NCI-H748 (cell line): ENCODE results near the gene PRKCE.
"Not testable (repeated sequence)": the region's sequence is repeated elsewhere in the genome, so short reads cannot be mapped to it uniquely, and the experiment has no call there.

Experiments used
- DNase-seq: peaks from one replicate; lab custom pipeline; 2025; ENCODE audit not compliant: unreplicated experiment; lab: John Stamatoyannopoulos, UW

Gene PRKCE

DNA sequence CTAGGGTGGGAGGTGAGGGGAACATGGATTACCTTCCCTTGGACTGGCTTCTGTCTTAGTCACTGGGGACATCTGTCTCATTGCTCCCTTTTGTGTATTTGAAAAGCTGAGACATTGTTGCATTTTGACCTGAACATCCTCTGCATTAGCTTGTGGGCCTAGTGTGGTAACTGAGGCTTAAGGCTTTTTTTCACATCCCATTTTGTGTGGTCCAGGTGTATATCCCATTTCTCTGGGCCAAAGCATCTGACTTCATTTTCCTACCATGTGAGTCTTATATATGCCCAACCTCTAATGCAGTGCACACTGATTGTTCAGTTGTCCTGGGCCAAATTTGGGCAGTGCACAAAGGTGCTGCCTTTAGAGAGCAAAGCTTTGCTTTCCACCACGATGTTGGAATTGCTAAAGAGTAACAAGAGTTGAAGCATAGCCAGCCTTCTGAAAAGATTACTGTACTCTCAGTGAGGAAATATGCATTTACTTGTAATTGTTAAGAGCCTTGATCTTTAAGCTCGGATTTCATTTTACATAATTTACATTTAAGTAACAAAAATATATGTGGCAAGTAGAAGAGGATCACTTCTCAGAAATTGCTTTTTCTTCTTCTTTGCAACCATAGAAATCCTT is 13.3 kb downstream of the PRKCE start:
- no peak for DNase-seq

DNA sequence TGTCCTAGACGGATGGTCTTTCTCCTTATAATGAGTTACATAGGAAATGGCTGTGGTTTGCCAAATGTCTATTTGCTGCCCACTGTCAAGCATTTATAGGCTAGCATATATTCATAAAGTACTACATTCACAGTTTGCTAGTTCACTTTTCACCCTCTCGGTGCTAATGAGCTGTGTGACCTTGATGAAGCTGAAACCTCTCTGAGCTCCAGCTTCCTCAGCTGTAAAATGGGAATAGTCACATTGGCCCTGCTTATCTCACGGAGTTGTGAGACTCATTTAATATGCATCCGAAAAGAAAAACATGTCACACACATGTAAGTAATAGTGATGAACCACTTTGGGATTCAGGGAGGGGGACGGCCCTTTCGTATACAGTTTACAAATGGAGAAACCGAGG is 17.0 kb downstream of the PRKCE start:
- no peak for DNase-seq

DNA sequence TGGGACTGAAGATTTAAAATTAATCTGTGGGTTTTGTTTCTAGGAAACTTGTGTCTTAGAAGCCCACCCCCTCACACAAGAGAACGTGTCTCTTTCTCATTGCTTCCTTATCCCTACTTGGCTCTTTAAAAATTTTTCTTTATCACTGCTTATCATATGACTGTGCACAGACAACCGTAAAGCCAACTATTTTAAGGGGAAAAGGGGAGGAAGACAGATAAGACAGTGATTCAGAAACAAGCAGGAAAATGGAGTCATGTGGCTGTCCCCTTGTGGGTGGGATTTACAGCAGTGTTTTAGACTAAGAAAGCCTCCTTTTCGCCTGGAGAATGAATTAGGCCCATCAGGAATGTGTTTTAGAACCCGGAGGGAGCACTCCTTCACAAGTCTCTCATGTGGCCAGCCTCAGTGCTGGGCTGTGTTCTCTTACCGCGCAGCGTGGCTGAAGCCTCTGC is 17.6 kb downstream of the PRKCE start:
- no peak for DNase-seq

DNA sequence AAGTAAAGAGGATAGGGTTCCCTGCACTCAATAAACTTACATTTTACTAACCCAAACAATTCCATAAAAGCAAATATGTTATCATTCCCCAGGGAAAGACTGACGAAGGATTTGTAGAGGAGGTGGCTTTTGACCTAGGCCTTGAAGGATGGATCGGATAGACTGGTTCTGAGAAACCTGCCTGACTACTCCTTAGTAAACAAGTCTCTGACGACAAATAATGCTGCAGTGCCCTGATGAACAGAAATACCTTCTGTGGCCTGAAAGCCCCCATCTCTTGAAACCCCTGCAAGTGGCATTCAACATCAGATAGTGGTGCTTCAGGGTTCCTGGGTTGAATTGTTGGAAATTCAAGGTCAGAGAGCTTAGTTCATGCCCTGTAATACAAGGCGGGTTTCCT is 19.2 kb downstream of the PRKCE start:
- DNase-seq, result no peak

DNA sequence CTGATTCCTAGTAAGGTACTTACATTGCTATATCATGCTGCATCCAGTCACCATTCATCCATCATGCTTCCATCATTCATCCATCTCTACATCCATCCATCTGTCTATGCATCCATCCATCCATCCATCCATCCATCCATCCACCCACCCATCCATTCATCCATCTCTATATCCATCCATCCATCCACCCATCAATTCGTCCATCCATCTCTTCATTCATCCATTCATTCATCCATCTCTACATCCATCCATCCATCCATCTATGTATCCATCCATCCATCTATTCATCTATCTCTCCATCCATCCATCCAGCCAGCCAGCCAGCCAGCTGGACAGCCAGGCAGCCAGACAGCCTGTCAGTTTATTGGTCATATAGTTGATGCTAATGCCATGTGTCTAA is 20.7 kb downstream of the PRKCE start:
- no peak for DNase-seq

DNA sequence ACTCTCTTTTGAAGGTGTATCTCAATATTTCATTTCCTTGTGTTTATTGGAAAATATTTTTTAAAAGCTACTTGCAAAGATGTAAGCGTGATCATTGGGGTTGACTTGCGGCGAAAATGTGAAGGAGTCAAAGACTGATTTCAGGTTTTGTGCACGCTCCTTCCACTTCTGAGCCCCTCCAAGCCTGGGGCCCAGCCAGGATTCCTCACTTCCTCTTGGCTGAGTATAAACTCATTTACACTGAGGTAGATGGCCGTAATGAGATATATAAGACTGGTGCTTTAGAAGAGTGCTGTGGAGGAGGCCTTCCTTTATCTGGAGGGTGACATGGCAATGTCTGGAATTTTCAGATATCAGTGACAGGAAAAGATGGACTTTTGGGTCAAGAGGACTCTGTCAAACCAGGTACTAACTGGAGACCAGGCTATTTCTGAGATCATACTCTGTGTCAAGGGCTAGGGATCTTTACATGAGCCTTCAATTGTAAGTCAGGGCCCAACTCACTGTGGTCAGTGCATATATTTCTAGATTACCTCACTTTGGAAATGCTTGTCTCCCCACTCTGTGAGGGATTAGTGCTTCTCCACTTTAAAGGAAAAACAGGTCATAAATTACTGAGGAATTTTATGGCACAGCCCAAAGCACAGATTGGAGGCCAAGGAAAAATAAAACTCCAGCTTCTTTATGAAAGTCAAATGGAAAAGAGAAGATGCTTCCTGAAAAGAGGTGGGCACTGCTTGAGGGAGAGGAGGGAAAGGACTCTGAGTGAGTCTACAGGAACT is 22.8 kb downstream of the PRKCE start:
- DNase-seq, result no peak

DNA sequence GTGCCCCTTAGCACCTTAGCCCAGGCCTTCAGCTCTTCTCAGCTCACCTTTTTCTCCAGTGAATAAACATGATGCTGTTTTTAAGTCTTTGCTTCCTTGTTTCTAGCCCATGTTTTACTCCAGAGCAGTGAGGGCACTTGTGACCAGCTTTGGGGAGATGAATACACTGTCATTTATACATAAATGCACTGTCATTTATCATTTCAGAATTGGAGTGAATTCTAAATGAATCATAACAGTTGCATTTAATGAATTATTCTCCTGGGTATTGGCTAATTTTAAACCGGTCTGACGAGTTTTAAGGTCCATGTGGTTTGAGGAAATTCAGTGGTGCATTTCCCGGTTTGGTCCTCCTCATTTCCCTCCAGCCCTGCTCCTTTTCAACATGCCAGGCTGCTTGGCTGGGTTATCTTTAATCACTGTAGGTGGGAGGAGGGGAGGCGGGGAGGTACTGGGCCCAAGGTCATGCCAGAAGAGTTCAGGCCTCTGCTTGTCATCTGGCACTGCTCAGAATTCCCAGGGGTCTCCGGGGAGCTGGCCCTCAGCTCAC is 23.9 kb downstream of the PRKCE start:
- DNase-seq, result peak; percentile 79

DNA sequence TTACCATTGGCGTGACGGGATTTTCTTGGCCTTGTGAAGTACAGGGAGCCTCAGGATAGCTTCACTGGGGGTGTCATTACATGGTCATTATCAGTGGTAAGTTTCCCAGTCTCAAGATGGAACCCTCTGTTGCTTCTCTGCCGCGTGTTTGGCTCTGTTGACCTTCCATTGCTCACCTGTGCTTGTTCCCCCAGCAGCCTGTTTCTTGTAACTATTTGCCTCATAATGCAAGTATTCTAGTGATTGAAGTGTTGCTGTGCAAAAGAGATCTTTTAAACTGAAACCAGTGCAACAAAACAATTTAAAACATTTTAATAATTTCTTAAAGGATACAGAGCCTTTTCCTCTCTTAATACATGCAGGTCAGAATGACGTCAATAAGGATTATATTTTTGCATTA is 24.6 kb downstream of the PRKCE start:
- no peak for DNase-seq

DNA sequence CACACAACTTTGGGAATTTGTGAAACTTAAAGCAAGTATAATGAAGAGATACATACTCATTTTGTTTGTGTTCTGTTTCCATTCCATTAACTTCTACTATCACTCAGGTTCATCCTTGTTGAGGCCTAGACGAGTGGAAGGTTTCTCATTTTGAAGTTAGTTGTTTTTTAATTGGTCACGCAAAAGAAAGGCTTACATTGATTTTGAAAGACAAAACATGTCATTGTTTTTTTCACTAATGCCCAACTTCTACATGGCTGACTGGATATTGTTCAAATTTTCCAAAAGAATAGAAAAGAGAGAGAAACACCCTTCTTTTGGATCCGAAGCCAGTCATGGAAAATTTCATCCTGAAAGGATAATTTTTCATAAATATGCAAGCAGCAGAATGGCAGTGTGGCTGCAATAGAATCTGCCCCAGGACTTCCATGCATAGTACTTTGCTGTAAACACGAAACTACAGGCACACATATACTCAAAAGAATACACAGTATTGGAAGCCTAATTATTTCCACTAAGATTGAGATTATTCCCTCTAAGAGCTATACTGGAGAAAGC is 27.4 kb downstream of the PRKCE start:
- no peak for DNase-seq

DNA sequence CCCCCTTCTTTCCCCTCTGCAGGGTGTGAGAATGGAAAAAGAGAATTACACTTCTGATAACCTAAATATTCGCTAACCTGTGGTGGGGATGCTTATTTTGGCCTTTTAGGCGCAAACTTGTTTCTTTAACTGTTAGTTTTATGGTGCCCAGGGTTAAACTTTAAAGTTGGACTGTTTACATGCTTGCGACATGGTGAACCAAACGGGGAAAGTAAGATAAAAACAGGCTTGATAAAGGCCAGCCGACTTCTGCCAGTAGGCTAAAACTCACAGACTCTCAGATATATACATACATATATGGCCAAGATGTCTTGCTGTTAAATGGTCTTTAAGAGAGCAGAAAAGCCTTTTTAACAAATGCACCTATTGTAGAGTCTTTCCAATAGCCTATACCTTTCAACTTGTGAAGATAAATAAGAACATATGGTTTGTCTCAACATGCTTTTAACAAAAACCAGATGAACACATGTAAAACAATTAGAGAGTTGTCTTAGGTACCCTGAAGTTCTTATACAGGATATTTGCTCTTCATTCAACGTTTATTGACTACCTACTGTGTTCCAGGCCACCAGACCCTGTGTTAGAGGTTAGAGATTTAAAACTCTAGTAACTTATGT is 29.0 kb downstream of the PRKCE start:
- DNase-seq, result no peak

DNA sequence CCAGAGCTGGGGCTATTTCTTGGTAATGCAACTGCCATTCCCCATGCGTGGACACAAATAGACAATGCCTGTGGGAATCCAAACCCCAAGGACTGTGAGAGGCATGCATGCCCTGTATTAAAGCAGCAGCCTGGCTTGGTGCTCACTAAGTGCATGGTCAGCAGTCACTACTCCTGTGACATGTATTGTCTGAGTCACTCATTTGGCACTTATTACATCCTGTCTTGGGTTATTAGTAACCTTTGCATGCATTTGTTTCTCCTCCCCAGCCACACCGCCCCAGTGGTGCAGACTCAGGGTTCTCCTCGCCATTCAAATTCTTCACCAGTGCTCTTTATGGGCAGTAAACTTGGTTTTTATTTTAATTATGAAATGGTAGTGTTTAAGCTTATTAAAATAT is 30.2 kb downstream of the PRKCE start:
- DNase-seq, result no peak

DNA sequence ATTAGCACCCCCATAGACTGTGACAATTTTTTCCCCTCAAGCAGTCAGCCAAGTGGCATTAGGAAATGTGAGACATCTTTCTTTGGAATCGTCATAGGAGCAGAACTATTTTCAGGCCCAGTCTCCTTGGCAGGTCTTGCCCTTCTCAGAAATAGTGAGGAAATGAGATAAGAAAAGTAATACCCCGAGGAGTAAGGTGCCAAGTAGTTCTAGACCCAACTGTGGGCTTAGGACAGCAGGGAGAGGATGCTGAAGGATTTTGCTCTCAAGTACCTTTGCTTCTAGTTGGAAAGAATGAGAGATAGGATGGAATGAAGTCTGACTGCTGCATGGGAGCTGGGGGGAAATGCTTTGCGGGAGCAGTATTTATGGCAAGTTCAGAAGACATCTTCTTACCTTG is 31.8 kb downstream of the PRKCE start:
- no peak for DNase-seq

DNA sequence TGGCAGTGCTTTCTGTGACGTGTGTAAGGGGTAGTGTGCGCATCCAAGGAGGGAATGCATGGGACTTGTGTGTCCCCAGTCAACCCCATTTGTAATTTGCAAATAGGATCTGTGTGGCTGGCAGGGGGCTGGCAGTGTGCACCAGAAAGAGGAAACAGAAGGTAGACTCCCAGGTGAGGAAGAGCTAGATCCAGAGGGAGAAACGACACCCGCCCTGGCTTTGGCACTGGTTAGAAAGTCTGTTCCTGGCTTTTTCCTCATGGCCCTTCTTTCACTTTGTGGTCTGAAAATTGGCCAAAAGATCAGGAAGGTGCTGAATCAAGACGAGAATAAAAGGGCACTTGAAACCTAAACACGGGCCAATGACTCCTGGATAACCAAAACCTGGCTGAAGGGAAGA is 33.3 kb downstream of the PRKCE start:
- no peak for DNase-seq

DNA sequence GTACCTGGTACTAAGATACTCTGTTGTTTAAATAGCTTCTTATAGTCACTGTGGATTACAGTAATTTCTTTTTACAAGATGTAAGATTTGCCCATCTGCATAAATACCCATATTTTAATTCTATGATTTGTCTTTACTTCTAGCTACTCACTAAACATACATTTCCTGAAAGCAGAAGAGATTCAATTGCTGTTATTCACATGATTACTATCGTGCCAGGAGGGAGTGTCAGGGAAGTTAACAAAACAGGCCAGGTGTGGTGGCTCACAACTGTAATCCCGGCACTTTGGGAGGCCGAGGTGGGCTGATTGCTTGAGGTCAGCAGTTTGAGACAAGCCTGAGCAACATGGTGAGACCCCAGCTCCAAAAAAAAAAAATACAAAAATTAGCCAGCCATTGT is 33.8 kb downstream of the PRKCE start:
- DNase-seq, result no peak

DNA sequence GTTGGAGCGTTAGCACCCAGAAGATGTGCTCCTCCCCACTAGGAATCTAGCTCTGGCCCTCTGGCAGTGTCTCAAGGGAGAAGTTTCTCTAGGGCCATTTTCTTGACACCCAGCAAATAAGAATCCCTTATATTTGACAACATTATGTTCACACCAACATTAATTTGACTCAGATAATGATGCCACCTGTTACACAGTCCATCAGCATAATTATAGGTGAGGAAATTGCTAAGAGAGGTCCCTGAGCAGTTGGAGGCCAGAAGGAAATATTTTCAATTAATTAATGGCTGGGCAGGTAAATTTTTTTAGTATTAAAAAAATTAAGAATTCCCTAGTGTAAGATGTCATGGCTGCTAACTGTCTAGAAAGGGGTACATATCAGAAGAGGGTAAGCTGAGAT is 36.5 kb downstream of the PRKCE start:
- no peak for DNase-seq

DNA sequence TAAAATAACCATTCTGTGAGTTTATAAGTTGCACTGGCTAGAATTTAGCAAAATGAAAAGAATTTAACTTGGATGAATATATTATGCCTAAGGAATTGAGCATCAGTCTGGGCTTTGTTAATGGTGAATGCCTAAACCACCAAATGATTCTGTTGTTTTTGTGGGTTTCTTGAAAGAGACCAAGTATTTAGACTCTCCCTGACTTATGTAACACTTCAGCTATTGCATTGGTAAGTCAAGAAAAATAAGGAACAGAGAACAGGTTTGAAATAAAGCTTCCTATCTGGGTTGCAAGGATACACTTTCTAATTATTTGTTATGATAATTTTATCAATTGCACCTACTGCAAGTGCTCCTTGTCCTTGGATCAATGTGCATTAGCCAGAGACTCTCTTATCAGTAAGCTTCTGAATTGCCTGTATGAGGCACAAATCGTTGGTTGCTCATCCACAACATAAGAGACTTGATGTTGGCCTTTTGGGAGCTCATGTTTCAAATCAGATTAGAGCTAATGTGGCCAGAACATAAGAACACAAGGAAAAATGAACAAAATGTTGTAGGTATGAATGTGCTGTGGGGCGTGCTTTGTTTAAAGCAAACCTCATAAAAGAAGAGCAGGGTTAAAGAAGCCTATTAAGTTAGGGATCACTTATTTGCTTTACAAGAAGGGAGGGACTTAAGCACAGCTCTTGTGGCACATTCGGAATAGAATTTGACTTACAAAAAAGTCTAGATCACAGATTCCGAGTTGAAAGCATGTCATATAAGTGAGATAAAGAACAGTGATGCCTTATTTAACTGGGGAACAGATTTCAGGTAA is 37.2 kb downstream of the PRKCE start:
- DNase-seq, result no peak

DNA sequence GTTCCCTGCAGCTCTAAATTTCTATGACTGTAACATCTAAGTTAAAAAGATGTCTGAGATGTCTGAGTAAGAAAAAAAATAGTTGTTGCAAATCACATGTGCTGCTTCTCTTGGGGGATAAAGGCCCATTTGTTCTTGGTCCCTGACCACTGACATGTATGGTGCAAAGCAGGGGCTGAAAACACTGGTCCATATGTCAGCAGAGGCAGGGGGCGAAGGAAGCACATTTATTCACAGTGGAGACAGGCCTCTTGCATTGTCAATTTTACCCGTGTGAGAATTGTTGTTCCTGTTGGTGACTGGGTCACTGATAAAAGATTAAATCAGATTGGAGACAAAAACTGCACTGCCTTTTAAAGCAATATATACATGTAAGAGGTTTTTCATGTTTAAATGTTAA is 38.8 kb downstream of the PRKCE start:
- no peak for DNase-seq

DNA sequence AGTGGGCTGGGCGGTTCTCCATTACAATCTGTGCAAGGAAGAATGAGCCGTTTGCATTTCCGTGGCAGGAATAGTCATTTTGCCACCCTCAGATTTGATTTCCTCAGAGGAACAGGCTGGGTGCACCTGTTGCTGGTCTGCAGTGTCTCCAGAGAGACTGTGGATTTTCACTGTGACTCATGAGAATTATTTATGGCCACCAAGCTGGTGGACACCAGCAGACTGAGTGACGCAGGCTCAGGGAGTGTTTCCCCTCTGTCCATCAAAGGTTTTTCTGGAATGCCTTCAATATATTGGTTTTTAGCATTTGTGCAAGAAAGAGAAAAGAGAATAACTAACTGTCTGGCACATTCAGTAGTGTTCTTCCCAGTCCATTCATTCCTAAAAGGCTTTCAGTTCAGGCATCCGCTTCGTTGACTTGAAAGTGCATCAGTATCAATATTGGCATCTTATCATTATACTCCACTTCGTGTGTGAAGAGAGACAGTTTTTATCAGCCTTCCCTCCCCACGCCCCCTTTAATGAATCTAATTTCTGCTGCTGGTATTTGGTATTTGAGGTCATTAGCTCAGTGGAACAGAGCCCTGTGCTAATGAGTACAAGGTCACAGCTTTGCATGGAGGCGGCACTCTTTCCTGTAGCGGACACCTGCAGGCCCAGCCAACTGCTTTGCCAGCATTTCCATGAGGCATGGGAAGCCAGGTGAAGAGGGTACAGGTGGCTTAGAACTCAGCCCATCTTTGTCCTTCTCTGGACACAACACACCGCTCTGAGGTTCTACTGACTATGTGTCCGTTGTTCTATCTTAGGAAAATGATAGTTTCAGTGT is 39.9 kb downstream of the PRKCE start:
- no peak for DNase-seq

DNA sequence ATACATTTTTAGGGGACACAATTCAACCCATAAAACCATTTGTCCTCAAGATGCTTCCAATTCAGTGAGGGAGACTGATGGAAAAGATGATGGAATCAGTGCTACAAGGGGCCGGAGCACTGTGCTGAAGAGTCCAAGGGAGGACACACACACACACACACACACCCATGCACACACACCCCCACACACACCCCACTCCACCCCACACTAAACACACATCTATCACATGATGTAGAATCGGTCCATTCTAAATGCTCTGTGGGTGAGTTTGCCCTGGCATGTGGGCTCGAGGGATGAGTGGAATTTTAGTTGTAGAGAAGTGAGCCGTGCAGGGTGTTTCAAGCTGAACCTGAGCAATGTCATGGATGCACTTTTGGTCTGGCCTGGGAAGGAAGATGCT is 41.1 kb downstream of the PRKCE start:
- DNase-seq, result no peak

DNA sequence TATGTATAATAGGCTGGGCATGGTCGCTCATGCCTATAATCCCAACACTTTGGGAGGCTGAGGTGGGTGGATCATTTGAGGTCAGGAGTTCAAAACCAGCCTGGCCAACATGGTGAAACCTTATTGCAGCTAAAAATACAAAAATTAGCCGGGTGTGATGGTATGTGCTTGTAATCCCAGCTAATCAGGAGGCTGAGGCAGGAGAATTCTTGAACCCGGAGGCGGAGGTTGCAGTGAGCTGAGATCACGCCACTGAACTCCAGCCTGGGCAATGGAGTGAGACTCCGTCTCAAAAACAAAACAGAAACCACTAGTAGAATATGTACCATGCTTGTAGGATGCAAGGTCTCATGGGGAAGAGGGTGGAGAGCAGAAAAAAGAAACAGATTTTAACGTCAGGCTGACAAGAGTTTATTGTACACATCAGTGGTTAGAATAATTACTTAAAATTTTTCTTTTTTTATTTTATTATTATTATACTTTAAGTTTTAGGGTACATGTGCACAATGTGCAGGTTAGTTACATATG is 44.1 kb downstream of the PRKCE start:
- not testable (repeated sequence) for DNase-seq
